ENCODE data around the gene PTPN11.

PTPN11 gene

GRCh38 chr12:112458751-112459150, 40.0 kb downstream of the PTPN11 start:
- Histone ChIP-seq H3K4me1 (ENCODE audit: low read length) (no peaks in the 10 kb centered on the region), H2AFZ (ENCODE audit: low read length) (no peak overlapping the region), H3K27ac (ENCODE audit: low read length) (no peak overlapping the region), H4K20me1 (ENCODE audit: insufficient read depth, low read length) (no peaks in the 10 kb centered on the region), H3K27me3 (replicated peaks; ENCODE audit: insufficient read depth, low read length) (no peaks in the 10 kb centered on the region), H3K9me2 (replicated peaks; ENCODE audit: insufficient read depth, low read length) (no peaks in the 10 kb centered on the region), H3K36me3 (replicated peaks; ENCODE audit: insufficient read depth, low read length) (no peaks in the 10 kb centered on the region), H3K4me2 (ENCODE audit: low read depth, low read length) (no peak overlapping the region), H3K9me3 (replicated peaks; ENCODE audit: insufficient read depth, low read length) (no peaks in the 10 kb centered on the region), H3F3A (ENCODE audit: insufficient read depth, low read length) (no peaks in the 10 kb centered on the region), H3K9ac (ENCODE audit: low read length) (no peak overlapping the region), H3K79me2 (ENCODE audit: low read length) (no peaks in the 10 kb centered on the region), H3K4me3 (ENCODE audit: low read length) (no peak overlapping the region)
- no peak for DNase-seq
- TF ChIP-seq EZH2phosphoT487 (IDR thresholded peaks at IDR 0.05; ENCODE audit: low read length) (no peak), CTCF (IDR thresholded peaks at IDR 0.05; ENCODE audit: low read length) (no peak), EZH2 (optimal IDR thresholded peaks at IDR 0.05; ENCODE audit: low read depth, low read length) (no peak)

GRCh38 chr12:112463478-112463877, 44.7 kb downstream of the PTPN11 start:
- Histone ChIP-seq H3K27me3 (replicated peaks; ENCODE audit: insufficient read depth, low read length) (no peaks in the 10 kb centered on the region), H3K27ac (ENCODE audit: low read length) (no peak overlapping the region), H3K4me1 (ENCODE audit: low read length) (no peaks in the 10 kb centered on the region), H3K9me2 (replicated peaks; ENCODE audit: insufficient read depth, low read length) (no peaks in the 10 kb centered on the region), H2AFZ (ENCODE audit: low read length) (no peak overlapping the region), H3K4me2 (ENCODE audit: low read depth, low read length) (no peak overlapping the region), H3K36me3 (replicated peaks; ENCODE audit: insufficient read depth, low read length) (no peaks in the 10 kb centered on the region), H3K9ac (ENCODE audit: low read length) (no peak overlapping the region), H3K9me3 (replicated peaks; ENCODE audit: insufficient read depth, low read length) (no peaks in the 10 kb centered on the region), H3K79me2 (ENCODE audit: low read length) (no peaks in the 10 kb centered on the region), H4K20me1 (ENCODE audit: insufficient read depth, low read length) (no peaks in the 10 kb centered on the region), H3F3A (ENCODE audit: insufficient read depth, low read length) (no peaks in the 10 kb centered on the region), H3K4me3 (ENCODE audit: low read length) (no peak overlapping the region)
- DNase-seq: no peak
- TF ChIP-seq EZH2 (optimal IDR thresholded peaks at IDR 0.05; ENCODE audit: low read depth, low read length): no peak
- no peak for TF ChIP-seq EZH2phosphoT487 (IDR thresholded peaks at IDR 0.05; ENCODE audit: low read length)
- TF ChIP-seq CTCF (IDR thresholded peaks at IDR 0.05; ENCODE audit: low read length): no peak

GRCh38 chr12:112464605-112465004, 45.9 kb downstream of the PTPN11 start:
- no peak for TF ChIP-seq EZH2 (optimal IDR thresholded peaks at IDR 0.05; ENCODE audit: low read depth, low read length)
- no peak for TF ChIP-seq EZH2phosphoT487 (IDR thresholded peaks at IDR 0.05; ENCODE audit: low read length)
- no peak for TF ChIP-seq CTCF (IDR thresholded peaks at IDR 0.05; ENCODE audit: low read length)
- no peaks in the 10 kb centered on the region for H3F3A ChIP-seq (ENCODE audit: insufficient read depth, low read length)

More at GRCh38 chr12:112464605-112465004, 45.9 kb downstream of the PTPN11 start:
- Histone ChIP-seq H3K4me1 (ENCODE audit: low read length) (no peaks in the 10 kb centered on the region), H3K9me3 (replicated peaks; ENCODE audit: insufficient read depth, low read length) (no peaks in the 10 kb centered on the region), H3K4me2 (ENCODE audit: low read depth, low read length) (no peak overlapping the region), H4K20me1 (ENCODE audit: insufficient read depth, low read length) (no peaks in the 10 kb centered on the region), H2AFZ (ENCODE audit: low read length) (no peak overlapping the region), H3K4me3 (ENCODE audit: low read length) (no peak overlapping the region), H3K9ac (ENCODE audit: low read length) (no peak overlapping the region), H3K27ac (ENCODE audit: low read length) (no peak overlapping the region), H3K27me3 (replicated peaks; ENCODE audit: insufficient read depth, low read length) (no peaks in the 10 kb centered on the region), H3K79me2 (ENCODE audit: low read length) (no peaks in the 10 kb centered on the region), H3K36me3 (replicated peaks; ENCODE audit: insufficient read depth, low read length) (no peaks in the 10 kb centered on the region), H3K9me2 (replicated peaks; ENCODE audit: insufficient read depth, low read length) (no peaks in the 10 kb centered on the region)
- no peak for DNase-seq

Data from MM.1S (cell line).